HT1080 (cell line): ENCODE data around the gene KDELR3. TPM values are rescaled to one million over a fixed set of nuclear protein-coding genes. Genes with fewer than 3 reads are reported as not detected.
"Not testable (repeated sequence)": the region's sequence is repeated elsewhere in the genome, so short reads cannot be mapped to it uniquely, and the experiment has no call there.

Experiments used
- DNase-seq: peaks from one replicate; pipeline ENCODE4 v3.0.0-alpha.2; 2015; ENCODE audit warnings: low read depth
- total RNA-seq: library from RNA; depleted of rRNA; stranded (reverse); fragments of >200 nt; shearing (Covaris generic); gene quantifications from 2 replicates; pipeline ENCODE4 v1.2.3, GENCODE V29; 2014

KDELR3 gene
- total RNA-seq, 1 experiment from 2014 or later = 11.8 TPM

GRCh38 chr22:38455530-38456271, 12.2 kb upstream of the KDELR3 start:
- no peak for DNase-seq

GRCh38 chr22:38456272-38456835, 11.5 kb upstream of the KDELR3 start:
- no peak for DNase-seq

GRCh38 chr22:38456841-38457699, 10.8 kb upstream of the KDELR3 start:
- DNase-seq = no peak

GRCh38 chr22:38460426-38460840, 7.5 kb upstream of the KDELR3 start:
- no peak for DNase-seq

GRCh38 chr22:38461057-38461413, 6.9 kb upstream of the KDELR3 start:
- DNase-seq = no peak

- peak; percentile 62 for DNase-seq
Observed at GRCh38 chr22:38461414-38462081, 6.3 kb upstream of the KDELR3 start.

GRCh38 chr22:38462960-38463784, 4.7 kb upstream of the KDELR3 start:
- no peak for DNase-seq

GRCh38 chr22:38464992-38465672, 2.8 kb upstream of the KDELR3 start:
- DNase-seq = no peak

GRCh38 chr22:38465673-38466490, 2.0 kb upstream of the KDELR3 start:
- DNase-seq = no peak

GRCh38 chr22:38467438-38467903, 425 bp upstream of the KDELR3 start:
- DNase-seq = no peak

- no peak for DNase-seq
Observed at GRCh38 chr22:38468443-38469305, 778 bp downstream of the KDELR3 start.

GRCh38 chr22:38469306-38469781, 1.4 kb downstream of the KDELR3 start:
- DNase-seq = no peak

GRCh38 chr22:38470179-38470578, 2.3 kb downstream of the KDELR3 start:
- DNase-seq = not testable (repeated sequence)

GRCh38 chr22:38471237-38471636, 3.3 kb downstream of the KDELR3 start:
- DNase-seq = no peak

GRCh38 chr22:38474003-38474607, 6.2 kb downstream of the KDELR3 start:
- no peak for DNase-seq

- DNase-seq = no peak
Observed at GRCh38 chr22:38477585-38477984, 9.7 kb downstream of the KDELR3 start.

GRCh38 chr22:38479096-38479837, 11.4 kb downstream of the KDELR3 start:
- DNase-seq = no peak
